H1 (cell line): ENCODE results near the gene SLC35F3. TPM values are rescaled to one million over a fixed set of nuclear protein-coding genes. Genes with fewer than 3 reads are reported as not detected.

Experiments used
- CTCF ChIA-PET: fragments of 300-600 bp; sonication (Branson Sonifier 250); formaldehyde crosslinking; loops from one replicate; lab custom pipeline; 2021; ENCODE audit not compliant: partially characterized antibody; lab: Charles Lee
- POLR2A ChIA-PET: fragments of 300-600 bp; sonication (Branson Sonifier 250); formaldehyde crosslinking; loops from one replicate; lab custom pipeline; 2021; ENCODE audit warnings: inconsistent platforms; ENCODE audit not compliant: partially characterized antibody; lab: Charles Lee
- DNase-seq, 2 experiments: peaks; one replicate each; pipeline versions ENCODE4 v3.0.0 to v3.0.0-alpha.2; 2010 to 2022; ENCODE audit warnings: low spot score in 2 of 2, low read depth in 1 of 2, mixed read lengths in 1 of 2
- FAIRE-seq: peaks from 2 replicates; lab custom pipeline; 2011; peaks lifted over from hg19 to GRCh38; lab: Jason Lieb, UNC
- H2AFZ ChIP-seq: 2 replicates; pipeline ENCODE4 v1.8.1; 2012; ENCODE audit warnings: low read length, inconsistent platforms
- H2AK5ac ChIP-seq: 2 replicates; pipeline ENCODE4 v1.6.1; 2013; ENCODE audit warnings: low read depth, low read length
- H2BK120ac ChIP-seq: replicated peaks from 2 replicates; pipeline ENCODE3; 2013; ENCODE audit warnings: low read depth, low read length, inconsistent platforms
- H2BK12ac ChIP-seq: 2 replicates; pipeline ENCODE4 v1.6.1; 2013; ENCODE audit warnings: low read depth, low read length
- H2BK15ac ChIP-seq: 2 replicates; pipeline ENCODE4 v1.6.1; 2013; ENCODE audit warnings: low read length
- H2BK20ac ChIP-seq: 2 replicates; pipeline ENCODE4 v1.6.1; 2013; ENCODE audit warnings: low read length
- H2BK5ac ChIP-seq: 2 replicates; pipeline ENCODE4 v1.6.1; 2013; ENCODE audit warnings: low read depth, low read length
- H3K14ac ChIP-seq: 2 replicates; pipeline ENCODE4 v1.6.1; 2013; ENCODE audit warnings: inconsistent platforms; ENCODE audit not compliant: insufficient read length
- H3K18ac ChIP-seq: 2 replicates; pipeline ENCODE4 v1.6.1; 2013; ENCODE audit warnings: low read length; ENCODE audit errors: extremely low read depth
- H3K23ac ChIP-seq: 2 replicates; pipeline ENCODE4 v1.6.1; 2013; ENCODE audit warnings: inconsistent platforms; ENCODE audit not compliant: insufficient read length
- H3K23me2 ChIP-seq: 2 replicates; pipeline ENCODE4 v1.6.1; 2013; ENCODE audit warnings: low read depth, low read length
- H3K27ac ChIP-seq: 2 replicates; pipeline ENCODE4 v1.6.1; 2011; ENCODE audit warnings: low read depth, low read length, inconsistent platforms
- H3K27me3 ChIP-seq, 4 experiments: replicated peaks in 1 of 4; 1 replicate in 1 of 4; 2 replicates in 3 of 4; pipeline versions ENCODE4 v1.6.1 to v1.8.1; 2011 to 2013; ENCODE audit warnings: low read length in 3 of 4, mild to moderate bottlenecking in 3 of 4, inconsistent platforms in 2 of 4, mixed read lengths in 2 of 4, moderate library complexity in 1 of 4; ENCODE audit not compliant: control insufficient read depth in 3 of 4, insufficient read depth in 3 of 4; ENCODE audit errors: extremely low read depth in 1 of 4
- H3K36me3 ChIP-seq, 4 experiments: 2 replicates each; pipeline versions ENCODE4 v1.6.1 to v1.8.1; 2011 to 2013; ENCODE audit warnings: mild to moderate bottlenecking in 4 of 4, low read length in 3 of 4, moderate library complexity in 2 of 4, control low read depth in 1 of 4, inconsistent platforms in 1 of 4; ENCODE audit not compliant: insufficient read depth in 4 of 4, control insufficient read depth in 2 of 4
- H3K4ac ChIP-seq: replicated peaks from 2 replicates; pipeline ENCODE3; 2013; ENCODE audit warnings: low read length, low read depth, mixed read lengths, inconsistent platforms; ENCODE audit not compliant: insufficient read length
- H3K4me1 ChIP-seq, 4 experiments: replicated peaks in 1 of 4; 1 replicate in 1 of 4; 2 replicates in 3 of 4; pipeline versions ENCODE4 v1.6.1 to v1.8.1; 2011 to 2013; ENCODE audit warnings: low read length in 3 of 4, inconsistent platforms in 2 of 4, mixed read lengths in 1 of 4; ENCODE audit not compliant: insufficient read depth in 4 of 4, control insufficient read depth in 3 of 4
- H3K4me2 ChIP-seq, 2 experiments: 2 replicates each; pipeline versions ENCODE4 v1.6.1 to v1.8.1; 2011 to 2013; ENCODE audit warnings: low read depth in 2 of 2, low read length in 2 of 2, control low read depth in 1 of 2, inconsistent platforms in 1 of 2, mild to moderate bottlenecking in 1 of 2; ENCODE audit not compliant: insufficient read depth in 1 of 2
- H3K4me3 ChIP-seq, 4 experiments: fragments of 200-600, 300-600 bp in 1 of 4; sonication (generic), shearing (Covaris generic), sonication (Bioruptor Twin) in 1 of 4; 2 replicates each; pipeline versions ENCODE4 v1.5.1 to v1.8.1; 2011 to 2016; ENCODE audit warnings: low read length in 4 of 4, low read depth in 3 of 4, control low read depth in 2 of 4, inconsistent platforms in 2 of 4, mild to moderate bottlenecking in 2 of 4, mixed read lengths in 1 of 4, moderate library complexity in 1 of 4; ENCODE audit not compliant: insufficient read depth in 2 of 4; ENCODE audit errors: extremely low read depth in 1 of 4
- H3K56ac ChIP-seq: replicated peaks from 2 replicates; pipeline ENCODE3; 2013; ENCODE audit warnings: low read depth, mild to moderate bottlenecking, mixed read lengths, low read length, inconsistent platforms; ENCODE audit not compliant: insufficient read length
- H3K79me1 ChIP-seq: 2 replicates; pipeline ENCODE4 v1.6.1; 2013; ENCODE audit warnings: low read depth, low read length, control low read depth
- H3K79me2 ChIP-seq, 2 experiments: 2 replicates each; pipeline versions ENCODE4 v1.6.1 to v1.8.1; 2012 to 2013; ENCODE audit warnings: low read length in 2 of 2, mild to moderate bottlenecking in 2 of 2, inconsistent platforms in 1 of 2; ENCODE audit not compliant: insufficient read depth in 2 of 2, control insufficient read depth in 1 of 2
- H3K9ac ChIP-seq, 4 experiments: replicated peaks in 1 of 4; 1 replicate in 1 of 4; 2 replicates in 3 of 4; pipeline versions ENCODE4 v1.6.1 to v1.8.1; 2011 to 2013; ENCODE audit warnings: low read depth in 3 of 4, low read length in 3 of 4, control low read depth in 2 of 4, mild to moderate bottlenecking in 2 of 4, moderate library complexity in 2 of 4, inconsistent platforms in 1 of 4; ENCODE audit errors: extremely low read depth in 1 of 4
- H3K9me3 ChIP-seq, 2 experiments: 2 replicates each; pipeline versions ENCODE4 v1.6.1 to v1.8.1; 2012 to 2013; ENCODE audit warnings: mild to moderate bottlenecking in 2 of 2, moderate library complexity in 2 of 2, control low read depth in 1 of 2, inconsistent platforms in 1 of 2, low read depth in 1 of 2, low read length in 1 of 2, mixed read lengths in 1 of 2; ENCODE audit not compliant: insufficient read depth in 2 of 2
- H4K20me1 ChIP-seq, 2 experiments: replicated peaks in 1 of 2; 2 replicates each; pipeline versions ENCODE3 to v1.8.1; 2011 to 2013; ENCODE audit warnings: inconsistent platforms in 2 of 2, low read length in 2 of 2, mild to moderate bottlenecking in 1 of 2; ENCODE audit not compliant: insufficient read depth in 2 of 2, control insufficient read depth in 1 of 2
- H4K5ac ChIP-seq: 2 replicates; pipeline ENCODE4 v1.6.1; 2013; ENCODE audit warnings: low read length, low read depth, mixed read lengths, inconsistent platforms; ENCODE audit not compliant: insufficient read length
- H4K8ac ChIP-seq: 2 replicates; pipeline ENCODE4 v1.8.0; 2013; ENCODE audit warnings: mild to moderate bottlenecking, moderate library complexity, low read length, inconsistent platforms; ENCODE audit not compliant: insufficient read depth; ENCODE audit errors: extremely low read depth
- H4K91ac ChIP-seq: replicated peaks from 2 replicates; pipeline ENCODE3; 2013; ENCODE audit warnings: low read length, mixed read lengths, inconsistent platforms; ENCODE audit not compliant: insufficient read length
- SRF ChIP-seq: IDR thresholded peaks from 2 replicates; pipeline ENCODE4 v1.6.1; 2011; ENCODE audit warnings: mild to moderate bottlenecking, low read depth, low read length, moderate library complexity
- WGBS, 2 experiments: shearing (Covaris generic) in 1 of 2; methylation state at CpG; one replicate each; pipeline versions ENCODE4 v1.1.6 to v1.1.7; 2013 to 2015; ENCODE audit warnings: low lambda C conversion rate in 2 of 2, mixed read lengths in 2 of 2, inconsistent platforms in 1 of 2, low coverage in 1 of 2, missing lambda C conversion rate in 1 of 2; ENCODE audit not compliant: insufficient replicate concordance in 2 of 2, insufficient coverage in 1 of 2, insufficient read length in 1 of 2; ENCODE audit errors: extremely low coverage in 1 of 2, missing lambda C conversion rate in 1 of 2; 5-methylcytosine and 5-hydroxymethylcytosine counted together
- polyA plus RNA-seq, 7 experiments: library from polyadenylated mRNA; depleted of rRNA in 3 of 7; stranded (reverse) in 5 of 7; unstranded in 2 of 7; fragments of >200 nt in 5 of 7; fragments of 200-250 nt in 2 of 7; gene quantifications; 1 replicate in 5 of 7; 2 replicates in 1 of 7; 4 replicates in 1 of 7; pipeline versions ENCODE4 v1.2.1 to v1.2.3, GENCODE V29; 2011 to 2013; ENCODE audit warnings: missing spikeins in 2 of 7, mixed read lengths in 2 of 7
- total RNA-seq: library from RNA; stranded (reverse); fragmentation: NEBNext Ultra II Directional; extraction: Animal tissue kit (Norgen Biotek cat#: 25700); gene quantifications from 2 replicates; pipeline ENCODE4 v1.2.1, GENCODE V29; 2021

The SLC35F3 gene
- total and polyA plus RNA-seq, 2 of the 8 experiments (the other 6 are each of a cell fraction or from before 2014, with no cell fraction given), result 0.78 to 1.2 TPM

GRCh38 chr1:234235434-234235881, 331.0 kb downstream of the SLC35F3 start:
- FAIRE-seq, result no peak
- WGBS, 2 experiments, result 100% methylated on average over 4 of the region's 4 CpGs; no CpG with 5 or more reads in 1 of the 2 experiments
- CTCF ChIA-PET, result interaction anchor here (0.9 to 8.0 kb wide), 9 partner anchors 10 to 110 kb away, joined by 3 to 54 read pairs (median 5); no protein-coding TSS in a partner anchor

More at GRCh38 chr1:234235434-234235881, 331.0 kb downstream of the SLC35F3 start:
- no peaks in the 10 kb centered on the region for H3K79me1 ChIP-seq
- no peak overlapping the region for H2BK120ac ChIP-seq
- no peak overlapping the region for H2AFZ ChIP-seq
- POLR2A ChIA-PET, result no interaction called here
- H4K5ac ChIP-seq, result no peak overlapping the region
- no peak overlapping the region for H4K91ac ChIP-seq
- no peak overlapping the region for H3K9ac ChIP-seq
- H3K14ac ChIP-seq, result no peak overlapping the region
- H4K8ac ChIP-seq, result no peak overlapping the region
- H3K18ac ChIP-seq, result no peak overlapping the region
- no peak overlapping the region for H3K56ac ChIP-seq
- no peaks in the 10 kb centered on the region for H3K36me3 ChIP-seq
- no peak overlapping the region for H2BK15ac ChIP-seq
- no peaks in the 10 kb centered on the region for H3K9me3 ChIP-seq
- H3K27ac ChIP-seq, result no peak overlapping the region
- H2BK5ac ChIP-seq, result no peak overlapping the region
- no peak overlapping the region for H2BK20ac ChIP-seq
- no peak for DNase-seq
- H3K4me2 ChIP-seq, result no peak overlapping the region
- H3K4me3 ChIP-seq, result no peak overlapping the region
- H2BK12ac ChIP-seq, result no peak overlapping the region
- H3K4me1 ChIP-seq, result peaks cover 0 to 3% (median 0%) of the 10 kb centered on the region in 4 experiments; a peak in 1 of 7 replicates
- H3K4ac ChIP-seq, result no peak overlapping the region
- no peaks in the 10 kb centered on the region for H3K79me2 ChIP-seq
- no peak overlapping the region for H3K23ac ChIP-seq
- no peak for TF ChIP-seq SRF
- TF ChIP-seq, all 59 proteins: peak for 0
- no peak overlapping the region for H2AK5ac ChIP-seq
- no peaks in the 10 kb centered on the region; a peak in 1 of 7 replicates for H3K27me3 ChIP-seq
- no peaks in the 10 kb centered on the region; the same call in 1 of the 2 replicates for H3K23me2 ChIP-seq
- H4K20me1 ChIP-seq, result no peaks in the 10 kb centered on the region
